ENCODE data around the gene ELL.
A peak's percentile ranks its signal among the peaks of the same experiment; 100 is the strongest.

The ELL gene

DNA sequence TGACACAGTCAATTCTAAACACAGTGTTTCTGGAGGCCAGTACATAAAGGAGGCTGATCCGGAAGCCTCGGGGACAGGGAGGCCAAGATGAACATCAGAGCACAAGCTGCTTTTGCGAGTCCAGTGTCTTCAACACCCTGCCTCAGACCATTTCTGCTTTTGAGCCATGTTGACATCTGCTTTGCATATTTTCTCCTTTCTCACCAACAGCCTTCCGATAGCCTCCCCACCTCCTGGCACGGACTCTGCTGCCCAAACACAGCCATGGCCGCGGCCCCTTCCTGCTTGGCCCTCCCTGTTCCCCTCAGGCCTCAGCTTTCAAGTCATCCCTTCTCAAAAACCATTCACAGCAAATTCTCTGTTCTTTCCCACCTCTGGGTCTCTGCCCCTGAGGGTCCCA is 128.0 kb downstream of the ELL start:
- H2AK5ac ChIP-seq (ENCODE audit: low read depth, low read length): no peak overlapping the region
- H3K4me1 ChIP-seq (ENCODE audit: control insufficient read depth in 2 of 2, insufficient read depth in 1 of 2, low read depth in 1 of 2, low read length in 2 of 2): peaks cover 9 to 14% of the 10 kb centered on the region in 2 donors
- no peak overlapping the region for H3K18ac ChIP-seq (ENCODE audit: low read length)
- no peaks in the 10 kb centered on the region for H3K79me1 ChIP-seq (ENCODE audit: low read depth, low read length)
- peak overlapping the region; percentile 42 for H2BK5ac ChIP-seq (ENCODE audit: low read length)
- H3K27me3 ChIP-seq (ENCODE audit: control insufficient read depth in 3 of 3, insufficient read depth in 3 of 3, low read depth in 1 of 3, low read length in 3 of 3): peaks cover 0 to 16% (median 4%) of the 10 kb centered on the region in 3 experiments
- H3K36me3 ChIP-seq (replicated peaks in 1 of 2; ENCODE audit: control insufficient read depth in 2 of 2, insufficient read depth in 2 of 2, low read length in 2 of 2): peaks cover 0 to 4% of the 10 kb centered on the region in 2 donors
- no peak overlapping the region for H3K4ac ChIP-seq (ENCODE audit: low read length)
- no peak for DNase-seq (ENCODE audit: low spot score)
- H2BK12ac ChIP-seq (ENCODE audit: low read length): no peak overlapping the region
- peaks cover 0 to 4% of the 10 kb centered on the region in 2 donors for H3K9me3 ChIP-seq (replicated peaks in 1 of 2; ENCODE audit: control insufficient read depth in 2 of 2, insufficient read depth in 1 of 2, low read depth in 1 of 2, low read length in 2 of 2)
- no CpG with 5 or more reads among the region's 7 CpGs for WGBS, 2 donors (ENCODE audit: extremely low coverage in 2 of 2, insufficient read length in 2 of 2, insufficient replicate concordance in 1 of 2)
- no peak overlapping the region for H2BK120ac ChIP-seq (ENCODE audit: low read depth, low read length)
- H3K9ac ChIP-seq (ENCODE audit: low read depth, low read length, poor library complexity): no peak overlapping the region
- H3K4me2 ChIP-seq (ENCODE audit: insufficient read depth, low read length, poor library complexity, severe bottlenecking): no peak overlapping the region
- H3K23ac ChIP-seq (ENCODE audit: low read depth, low read length, poor library complexity): no peak overlapping the region
- no peak overlapping the region for H4K8ac ChIP-seq (ENCODE audit: low read depth, low read length)
- H4K91ac ChIP-seq (ENCODE audit: low read depth, low read length, poor library complexity): no peak overlapping the region
- H2BK15ac ChIP-seq (ENCODE audit: low read length): peak overlapping the region; percentile 23
- H3K14ac ChIP-seq (ENCODE audit: low read length): no peak overlapping the region
- no peak overlapping the region for H3K27ac ChIP-seq (replicated peaks; ENCODE audit: low read length)
- no peak overlapping the region for H3K4me3 ChIP-seq (ENCODE audit: low read length in 2 of 2)
- H2AFZ ChIP-seq (ENCODE audit: low read length): no peak overlapping the region

DNA sequence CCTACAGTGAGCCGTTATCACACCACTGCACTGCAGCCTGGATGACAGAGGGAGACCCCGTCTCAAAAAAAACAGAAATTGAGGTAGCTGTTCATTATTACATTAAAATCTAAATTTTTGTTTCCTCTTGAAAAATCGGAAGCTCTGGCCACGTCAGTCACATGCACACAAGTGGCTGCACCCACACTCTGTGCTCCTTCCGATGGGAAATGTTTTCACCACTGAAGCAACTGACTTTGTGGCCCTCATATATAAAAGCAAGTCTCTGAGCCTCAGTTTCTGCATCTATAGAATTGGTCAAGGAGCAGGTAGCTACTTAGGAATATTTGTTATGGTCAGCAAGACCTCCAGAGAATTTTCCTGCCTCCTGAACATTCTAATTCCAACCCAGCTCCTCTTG is 128.9 kb downstream of the ELL start:
- H2BK12ac ChIP-seq (ENCODE audit: low read length): no peak overlapping the region
- no peak overlapping the region for H4K91ac ChIP-seq (ENCODE audit: low read depth, low read length, poor library complexity)
- H3K4ac ChIP-seq (ENCODE audit: low read length): no peak overlapping the region
- no peak overlapping the region for H2BK5ac ChIP-seq (ENCODE audit: low read length)
- H3K9ac ChIP-seq (ENCODE audit: low read depth, low read length, poor library complexity): no peak overlapping the region
- no peak overlapping the region for H3K18ac ChIP-seq (ENCODE audit: low read length)
- H3K27me3 ChIP-seq (ENCODE audit: control insufficient read depth in 3 of 3, insufficient read depth in 3 of 3, low read depth in 1 of 3, low read length in 3 of 3): peaks cover 0 to 23% (median 0%) of the 10 kb centered on the region in 3 experiments
- H3K23ac ChIP-seq (ENCODE audit: low read depth, low read length, poor library complexity): no peak overlapping the region
- WGBS, 2 donors (ENCODE audit: extremely low coverage in 2 of 2, insufficient read length in 2 of 2, insufficient replicate concordance in 1 of 2): no CpG with 5 or more reads among the region's 5 CpGs
- no peak overlapping the region for H2BK120ac ChIP-seq (ENCODE audit: low read depth, low read length)
- no peak overlapping the region for H3K14ac ChIP-seq (ENCODE audit: low read length)
- H3K9me3 ChIP-seq (replicated peaks in 1 of 2; ENCODE audit: control insufficient read depth in 2 of 2, insufficient read depth in 1 of 2, low read depth in 1 of 2, low read length in 2 of 2): peaks cover 0 to 4% of the 10 kb centered on the region in 2 donors
- H2BK15ac ChIP-seq (ENCODE audit: low read length): no peak overlapping the region
- H3K4me2 ChIP-seq (ENCODE audit: insufficient read depth, low read length, poor library complexity, severe bottlenecking): no peak overlapping the region
- H3K4me1 ChIP-seq (ENCODE audit: control insufficient read depth in 2 of 2, insufficient read depth in 1 of 2, low read depth in 1 of 2, low read length in 2 of 2): peaks cover 14% of the 10 kb centered on the region in 2 donors
- H2AK5ac ChIP-seq (ENCODE audit: low read depth, low read length): no peak overlapping the region
- H3K27ac ChIP-seq (replicated peaks; ENCODE audit: low read length): no peak overlapping the region
- DNase-seq (ENCODE audit: low spot score): no peak
- H3K36me3 ChIP-seq (replicated peaks in 1 of 2; ENCODE audit: control insufficient read depth in 2 of 2, insufficient read depth in 2 of 2, low read length in 2 of 2): peaks cover 0 to 6% of the 10 kb centered on the region in 2 donors
- H3K4me3 ChIP-seq (ENCODE audit: low read length in 2 of 2): no peak overlapping the region
- no peak overlapping the region for H4K8ac ChIP-seq (ENCODE audit: low read depth, low read length)
- H3K79me1 ChIP-seq (ENCODE audit: low read depth, low read length): no peaks in the 10 kb centered on the region
- H2AFZ ChIP-seq (ENCODE audit: low read length): no peak overlapping the region
